GM19193 (cell line): ENCODE data around the gene EXOC7.

ENCODE experiments used
- POLR2A ChIP-seq: IDR thresholded peaks from 4 replicates; pipeline ENCODE4 v1.6.1; 2011; ENCODE audit not compliant: insufficient read depth, insufficient read length; ENCODE audit errors: extremely low read depth

EXOC7 gene

GRCh38 chr17:76131692-76132573, 28.3 kb upstream of the EXOC7 start:
- TF ChIP-seq POLR2A = no peak

- TF ChIP-seq POLR2A = no peak
These were observed 27.6 kb upstream of the EXOC7 start for GRCh38 chr17:76131051-76131691.

- TF ChIP-seq POLR2A = no peak
These were observed 26.9 kb upstream of the EXOC7 start for GRCh38 chr17:76130473-76130872.

- no peak for TF ChIP-seq POLR2A
These were observed 22.3 kb upstream of the EXOC7 start for GRCh38 chr17:76125922-76126321.

- no peak for TF ChIP-seq POLR2A
These were observed 21.7 kb upstream of the EXOC7 start for GRCh38 chr17:76125391-76125675.

- no peak for TF ChIP-seq POLR2A
These were observed 21.2 kb upstream of the EXOC7 start for GRCh38 chr17:76124582-76125390.

- TF ChIP-seq POLR2A = no peak
These were observed 20.4 kb upstream of the EXOC7 start for GRCh38 chr17:76123749-76124581.

- no peak for TF ChIP-seq POLR2A
These were observed 19.6 kb upstream of the EXOC7 start for GRCh38 chr17:76123191-76123499.

- no peak for TF ChIP-seq POLR2A
These were observed 19.0 kb upstream of the EXOC7 start for GRCh38 chr17:76122431-76123190.

GRCh38 chr17:76121932-76122430, 18.4 kb upstream of the EXOC7 start:
- TF ChIP-seq POLR2A = no peak

GRCh38 chr17:76120658-76121008, 17.0 kb upstream of the EXOC7 start:
- no peak for TF ChIP-seq POLR2A

GRCh38 chr17:76119409-76120371, 16.1 kb upstream of the EXOC7 start:
- TF ChIP-seq POLR2A = no peak
